ENCODE data around the gene IL2RA.
"Not testable (repeated sequence)": the region's sequence is repeated elsewhere in the genome, so short reads cannot be mapped to it uniquely, and the experiment has no call there.

Gene IL2RA

DNA sequence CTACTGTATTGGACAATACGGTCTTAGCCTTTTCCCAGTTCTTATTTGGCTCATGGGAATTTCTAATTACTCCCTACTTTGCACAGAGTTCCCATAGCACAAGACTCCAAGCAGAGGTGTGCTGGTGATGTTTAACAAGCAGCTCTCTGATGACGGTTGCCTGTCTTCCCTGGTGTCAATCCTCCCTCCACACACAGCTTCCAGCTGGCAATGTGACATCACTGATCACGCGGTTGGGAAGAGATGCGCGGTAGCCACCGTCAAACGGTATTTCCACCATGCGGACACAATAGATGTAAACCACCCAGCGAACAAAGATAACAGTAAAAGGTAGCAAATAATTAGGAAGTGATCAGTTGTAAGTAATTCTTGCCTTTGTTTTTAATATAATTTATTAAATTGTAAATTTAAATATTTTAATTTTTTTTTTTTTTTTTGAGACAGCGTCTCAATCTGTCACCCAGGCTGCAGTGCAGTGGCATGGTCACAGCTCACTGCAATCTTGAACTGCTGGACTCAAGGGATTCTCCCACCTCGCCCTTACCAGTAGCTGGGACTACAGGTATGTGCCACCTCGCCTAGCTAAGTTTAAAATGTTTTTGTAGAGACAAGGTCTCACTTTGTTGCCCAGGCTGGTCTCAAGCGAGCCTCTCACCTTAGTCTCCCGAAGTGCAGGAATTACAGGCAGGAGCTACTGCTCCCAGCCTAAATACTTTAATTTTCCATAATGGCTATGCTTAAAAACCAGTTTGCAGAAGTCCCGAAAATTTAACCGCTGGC, 48.6 kb downstream of the IL2RA start:
- DNase-seq (ENCODE audit: low read depth in 2 of 2): no peak

DNA sequence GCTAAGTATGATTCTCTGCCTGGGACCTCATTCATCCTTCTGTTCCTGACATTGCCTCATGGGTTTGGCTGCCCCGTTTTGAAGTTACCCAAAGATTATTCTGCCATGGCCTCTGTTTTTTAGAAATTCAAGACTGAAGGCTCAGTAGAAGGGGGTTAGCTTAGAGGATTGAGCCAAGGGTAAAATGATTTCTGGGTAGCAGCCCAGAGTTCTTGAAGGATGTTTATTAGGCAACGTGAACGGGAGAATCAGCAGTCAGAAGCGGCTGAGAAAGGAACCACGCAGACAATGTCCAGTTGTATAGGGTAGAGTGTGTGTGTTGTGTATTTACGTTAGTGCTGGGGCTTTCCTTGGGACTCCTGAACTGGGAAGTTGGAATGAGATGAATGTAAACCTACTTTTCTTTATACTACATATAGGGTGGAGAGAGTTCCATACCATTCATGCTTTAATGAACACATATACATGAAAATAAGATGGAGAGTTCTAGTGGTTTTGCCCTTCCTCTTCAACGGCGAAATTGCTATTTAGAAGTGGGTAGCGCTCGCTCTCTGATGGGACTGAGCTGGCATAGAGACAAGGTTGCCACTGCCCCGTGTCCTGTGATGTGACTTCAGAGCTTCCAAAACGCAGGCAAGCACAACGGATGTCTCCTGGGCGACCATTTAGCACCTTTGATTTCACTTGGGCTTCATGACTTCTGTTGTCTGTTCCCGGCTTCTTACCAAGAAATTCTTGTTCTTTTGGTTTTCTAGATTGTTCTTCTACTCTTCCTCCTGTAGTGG, 49.9 kb downstream of the IL2RA start:
- DNase-seq (ENCODE audit: low read depth in 2 of 2): no peak

DNA sequence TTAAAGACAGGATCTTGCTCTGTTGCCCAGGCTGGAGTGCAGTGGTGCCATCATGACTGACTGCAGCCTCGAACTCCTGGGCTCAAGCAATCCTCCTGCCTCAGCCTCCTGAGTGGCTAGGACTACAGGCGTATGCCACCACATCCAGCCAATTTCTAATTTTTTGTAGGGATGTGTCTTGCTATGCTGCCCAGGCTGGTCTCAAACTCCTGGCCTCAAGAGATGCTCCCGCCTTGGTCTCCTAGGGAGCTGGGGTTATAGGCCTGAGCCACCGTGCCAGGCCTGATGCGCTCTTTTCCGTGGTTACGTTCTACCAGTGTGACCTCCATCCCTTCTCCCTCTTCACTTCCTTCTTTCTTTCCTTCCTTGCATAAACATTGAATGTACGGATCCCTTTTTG, 50.6 kb downstream of the IL2RA start:
- no peak for DNase-seq (ENCODE audit: low read depth in 2 of 2)

DNA sequence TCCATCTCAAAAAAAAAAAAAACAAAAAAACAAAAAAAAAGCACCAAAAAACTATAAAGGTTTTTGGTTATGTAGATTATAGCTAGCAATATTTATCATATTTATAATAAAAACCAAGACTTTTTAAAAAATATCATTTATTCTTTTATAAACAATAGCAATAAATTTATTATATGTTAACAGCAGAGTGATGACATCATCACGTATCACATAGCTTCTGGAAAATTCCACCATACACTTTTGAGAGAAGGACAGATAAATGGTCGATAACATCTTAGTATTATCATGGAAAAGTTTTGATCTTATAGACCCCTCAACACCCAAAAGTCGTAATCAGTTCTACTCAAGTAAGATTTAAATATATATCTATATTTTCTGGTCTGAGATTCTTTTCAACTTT, 51.6 kb downstream of the IL2RA start:
- no peak for DNase-seq (ENCODE audit: low read depth in 2 of 2)

DNA sequence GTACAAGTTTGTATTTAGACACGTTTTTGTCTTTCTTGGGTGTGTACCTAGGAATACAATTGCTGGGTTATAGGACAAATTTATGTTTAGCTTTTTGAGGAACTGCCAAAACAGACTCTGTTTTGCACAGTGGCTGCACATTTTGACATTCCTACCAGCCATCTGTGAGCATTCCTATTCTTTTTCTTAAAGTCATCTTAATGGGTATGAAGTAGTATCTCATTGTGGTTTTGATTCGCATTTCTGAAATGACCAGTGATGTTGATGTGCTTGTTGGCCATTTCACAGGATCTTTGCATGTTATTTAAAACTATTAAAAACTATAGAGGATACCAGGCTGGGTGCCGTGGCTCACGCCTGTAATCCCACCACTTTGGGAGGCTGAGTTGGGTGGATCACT, 52.2 kb downstream of the IL2RA start:
- DNase-seq (ENCODE audit: low read depth in 2 of 2): no peak

DNA sequence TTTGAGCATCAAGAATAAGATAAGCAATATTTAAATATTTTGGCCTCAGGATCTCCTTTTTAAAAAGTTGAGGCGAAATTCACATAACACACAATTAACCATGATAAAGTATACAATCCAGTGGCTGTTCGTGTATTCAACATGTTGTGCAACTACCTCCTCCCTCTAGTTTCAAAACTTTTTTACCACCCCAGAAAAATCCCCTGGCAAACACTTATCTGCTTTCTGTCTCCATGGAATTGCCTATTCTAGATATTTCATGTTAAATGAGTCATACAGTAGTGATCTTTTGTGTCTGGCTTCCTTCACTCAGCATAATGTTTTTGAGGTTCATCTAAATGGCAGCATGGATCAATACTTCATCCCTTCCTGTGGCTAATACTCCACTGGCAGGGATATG, 53.0 kb downstream of the IL2RA start:
- peak in 1 of 2 experiments; percentile 10 for DNase-seq (ENCODE audit: low read depth in 2 of 2)

DNA sequence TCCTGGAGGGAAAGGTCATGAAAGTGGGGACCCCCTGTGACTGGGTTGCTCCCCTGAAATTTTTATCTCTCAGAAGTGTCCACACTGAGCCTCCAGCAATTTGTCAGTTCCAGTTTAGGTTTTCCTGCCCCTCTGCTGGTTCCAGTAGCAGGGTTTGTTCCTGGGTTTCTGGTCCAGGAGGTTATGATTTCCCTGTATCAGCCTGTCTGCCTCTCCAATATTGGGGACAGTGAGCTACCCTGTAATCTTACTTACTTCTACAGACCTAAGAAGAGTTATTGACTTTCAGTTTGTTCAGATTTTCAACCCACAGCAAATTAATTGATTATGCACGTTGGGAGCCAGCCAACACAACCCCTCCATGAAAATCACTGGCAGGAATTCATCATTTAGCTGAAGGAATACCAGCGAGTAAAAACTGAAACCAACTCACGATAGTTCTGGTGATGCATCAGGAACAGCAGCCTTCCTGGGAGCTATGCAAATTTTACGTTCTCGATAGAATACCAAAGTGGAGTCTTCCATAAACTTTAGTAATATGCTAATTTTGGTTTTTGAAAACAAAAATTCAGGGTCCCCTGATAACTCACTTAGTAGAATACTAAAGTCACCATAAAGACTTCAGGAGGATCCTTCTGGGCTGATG, 53.5 kb downstream of the IL2RA start:
- DNase-seq (ENCODE audit: low read depth in 2 of 2): no peak

DNA sequence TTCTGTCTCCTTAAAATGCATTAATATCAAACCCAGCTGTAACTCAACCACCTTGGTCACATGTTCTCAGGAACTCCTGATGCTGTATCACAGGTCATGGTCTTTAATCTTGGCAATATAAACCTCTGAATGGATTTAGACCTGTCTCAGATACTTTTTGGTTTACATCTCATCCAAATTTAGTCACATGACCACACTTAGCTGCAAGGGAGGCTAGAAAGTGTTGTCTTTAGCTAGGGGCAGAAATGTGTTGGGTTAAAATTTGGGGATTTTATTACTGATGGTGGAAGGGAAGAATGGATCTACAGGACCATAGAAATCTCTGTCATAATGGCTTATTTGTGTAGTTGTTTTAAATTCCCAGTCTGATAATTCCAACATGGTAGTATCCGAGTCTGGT, 55.2 kb downstream of the IL2RA start:
- DNase-seq (ENCODE audit: low read depth in 2 of 2): no peak

DNA sequence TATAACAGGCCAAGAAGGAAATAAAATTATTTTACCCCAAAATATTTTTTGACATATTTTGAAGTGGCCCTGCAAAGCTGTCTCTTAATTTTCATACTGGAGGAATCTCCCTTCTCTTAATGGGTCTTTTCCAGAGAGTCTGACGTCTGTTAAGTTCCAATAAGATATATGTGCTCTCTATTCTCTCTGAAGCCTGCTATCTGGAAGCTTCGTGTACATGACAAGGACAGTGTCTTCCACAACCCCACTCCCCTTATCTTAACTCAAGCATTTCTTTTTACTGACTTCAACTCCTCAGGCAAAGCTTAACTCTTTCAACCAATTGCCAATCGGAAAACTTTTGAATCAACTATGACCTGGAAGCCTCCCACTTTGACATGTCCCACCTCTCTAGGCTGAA, 55.6 kb downstream of the IL2RA start:
- DNase-seq (ENCODE audit: low read depth in 2 of 2): no peak

DNA sequence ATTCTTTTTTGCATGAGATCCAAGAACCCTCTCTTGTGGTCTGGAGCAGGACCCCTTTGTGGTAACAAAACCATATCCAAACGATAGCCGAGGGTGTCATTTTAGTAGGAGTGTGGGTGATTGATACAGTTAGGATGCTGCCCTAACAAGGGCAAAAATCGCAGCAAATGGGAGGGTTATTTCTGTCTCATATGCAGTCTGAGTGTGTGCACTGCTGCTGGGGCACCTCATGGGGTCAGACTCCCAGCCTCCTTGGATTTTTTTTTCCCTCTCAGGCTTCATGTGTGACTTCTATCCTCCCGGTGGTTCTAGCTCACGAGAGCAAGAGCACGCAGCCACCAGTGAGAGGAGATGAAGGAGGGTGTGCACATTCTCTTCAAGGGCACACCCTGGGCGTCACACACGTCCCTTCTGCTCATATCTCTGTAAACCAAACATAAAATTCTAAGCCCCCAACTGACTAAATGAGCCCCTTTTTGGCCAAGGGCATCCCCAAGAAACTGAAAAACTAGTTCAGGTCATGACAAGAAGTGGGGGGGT, 56.2 kb downstream of the IL2RA start:
- no peak for DNase-seq (ENCODE audit: low read depth in 2 of 2)

DNA sequence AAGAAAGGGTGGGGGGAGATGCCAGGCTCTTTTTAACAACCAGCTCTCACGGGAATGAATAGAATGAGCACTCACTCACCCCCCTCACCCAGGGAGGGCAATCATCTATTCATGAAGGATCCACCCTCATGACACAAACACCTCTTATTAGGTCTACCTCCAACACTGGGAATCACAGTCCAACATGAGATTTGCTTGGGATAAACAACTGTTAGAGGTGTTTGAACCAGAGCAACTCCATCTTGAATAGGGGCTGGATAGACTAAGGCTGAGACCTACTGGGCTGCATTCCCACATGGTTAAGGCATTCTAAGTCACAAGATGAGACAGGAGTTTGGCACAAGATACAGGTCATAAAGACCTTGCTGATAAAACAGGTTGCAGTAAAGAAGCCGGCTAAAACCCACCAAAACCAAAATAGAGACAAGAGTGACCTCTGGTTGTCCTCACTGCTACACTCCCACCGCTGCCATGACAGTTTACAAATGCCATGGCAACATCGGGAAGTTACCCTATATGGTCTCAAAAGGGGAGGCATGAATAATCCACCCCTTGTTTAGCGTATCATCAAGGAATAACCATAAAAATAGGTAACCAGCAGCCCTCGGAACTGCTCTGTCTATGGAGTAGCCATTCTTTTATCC, 56.9 kb downstream of the IL2RA start:
- DNase-seq (ENCODE audit: low read depth in 2 of 2): not testable (repeated sequence)

DNA sequence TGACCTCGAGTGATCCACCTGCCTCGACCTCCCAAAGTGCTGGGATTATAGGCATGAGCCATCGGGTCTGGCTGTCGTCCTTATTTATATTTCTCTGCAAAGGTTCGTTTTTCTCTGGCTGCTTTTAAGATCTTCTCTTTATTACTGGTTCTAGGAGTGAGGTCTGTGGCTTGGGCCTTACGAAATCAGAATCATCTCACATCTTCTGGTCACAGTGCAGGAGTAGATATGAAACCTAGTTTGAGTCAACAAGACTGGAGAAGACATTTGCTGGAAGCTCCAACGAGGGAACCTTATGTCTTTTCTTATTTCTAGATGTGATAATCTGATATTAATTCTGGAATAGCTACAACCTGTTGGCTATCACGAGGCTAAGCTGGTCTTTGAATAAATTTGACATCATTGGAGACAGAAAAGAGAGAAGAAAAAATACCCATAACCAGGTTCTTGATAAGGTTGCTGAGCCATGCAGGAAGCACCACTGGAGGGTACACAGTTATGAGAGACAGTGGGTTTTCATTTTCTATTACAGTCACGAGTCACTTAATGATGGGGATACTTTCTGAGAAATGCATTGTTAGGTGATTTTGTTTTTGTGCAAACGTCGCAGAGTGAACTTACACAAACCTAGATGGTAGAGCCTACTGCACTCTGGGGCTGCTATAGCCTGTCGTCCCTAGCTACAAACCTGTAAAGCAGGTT, 59.2 kb downstream of the IL2RA start:
- DNase-seq (ENCODE audit: low read depth in 2 of 2): no peak

DNA sequence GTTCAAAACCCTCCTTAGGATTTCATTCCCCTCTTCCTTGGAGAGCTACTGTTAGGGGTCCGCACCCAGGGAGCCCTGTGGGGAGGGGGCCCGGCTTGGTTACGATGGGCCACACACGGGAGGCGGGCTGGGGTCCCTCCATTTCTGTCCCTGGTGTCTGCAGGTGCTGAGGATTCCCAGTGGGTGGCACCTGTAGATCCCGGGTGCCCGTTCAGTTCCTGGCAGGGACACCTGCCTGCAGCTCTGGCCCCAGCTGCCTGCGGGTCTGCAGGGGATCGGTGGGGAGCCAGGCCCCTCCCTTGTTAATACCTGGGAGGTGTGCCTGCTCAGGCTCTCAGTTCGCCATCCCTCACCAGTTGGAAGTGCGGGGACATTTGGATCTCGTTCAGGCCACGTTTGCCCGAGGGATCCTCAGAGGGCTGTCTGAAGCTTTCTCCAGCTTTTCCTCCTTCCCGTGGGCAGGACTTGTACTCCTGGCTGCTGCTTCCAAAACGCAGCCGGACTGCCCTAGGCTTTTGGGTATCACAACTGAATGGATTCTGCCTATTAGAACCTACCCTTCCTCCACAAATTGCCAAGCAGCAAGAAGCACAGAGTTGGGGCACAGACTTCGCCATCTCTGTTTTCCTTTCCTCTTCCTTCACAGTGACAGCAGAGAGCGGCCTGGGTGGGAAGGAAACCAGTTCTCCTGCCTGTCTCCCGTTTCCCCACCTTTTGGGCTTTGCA, 62.6 kb downstream of the IL2RA start:
- DNase-seq (ENCODE audit: low read depth in 2 of 2): no peak

DNA sequence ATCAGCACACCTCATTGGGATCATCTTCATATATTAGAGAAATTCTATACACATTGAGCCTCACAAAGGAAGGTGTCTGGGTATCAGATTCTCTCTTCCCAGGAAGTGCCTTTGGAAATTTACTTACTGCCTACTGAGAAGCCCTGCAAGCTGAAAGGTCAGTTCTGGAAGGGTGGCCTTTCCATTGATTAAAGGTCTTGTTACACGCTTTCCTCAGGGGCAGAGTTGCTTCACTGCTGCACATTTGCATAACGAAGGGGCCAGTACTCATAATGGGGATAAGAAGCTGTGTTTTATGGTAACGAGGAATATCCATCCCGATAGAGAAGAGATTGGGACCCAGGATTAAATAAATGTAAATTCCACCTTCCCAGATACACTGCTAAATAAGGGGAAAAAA, 65.5 kb downstream of the IL2RA start:
- DNase-seq (ENCODE audit: low read depth in 2 of 2): no peak

DNA sequence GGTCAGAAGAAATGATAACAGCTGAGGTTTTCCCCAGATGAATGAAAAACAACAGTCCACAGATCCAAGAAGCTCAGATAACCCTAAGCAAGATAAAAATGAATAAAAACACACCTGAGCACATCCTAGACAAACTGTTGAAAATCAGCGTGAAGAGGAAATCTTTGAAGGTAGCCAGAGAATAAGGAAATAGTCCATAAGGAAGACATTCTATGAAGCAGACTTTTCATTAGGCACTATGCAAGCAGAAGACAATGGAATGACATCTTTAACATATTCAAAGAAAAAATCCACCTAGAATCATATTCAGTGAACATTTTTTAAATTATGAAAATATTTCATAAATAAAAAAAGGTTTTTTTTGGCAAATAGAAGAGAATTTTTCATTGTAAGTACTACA, 69.8 kb downstream of the IL2RA start:
- DNase-seq (ENCODE audit: low read depth in 2 of 2): no peak

DNA sequence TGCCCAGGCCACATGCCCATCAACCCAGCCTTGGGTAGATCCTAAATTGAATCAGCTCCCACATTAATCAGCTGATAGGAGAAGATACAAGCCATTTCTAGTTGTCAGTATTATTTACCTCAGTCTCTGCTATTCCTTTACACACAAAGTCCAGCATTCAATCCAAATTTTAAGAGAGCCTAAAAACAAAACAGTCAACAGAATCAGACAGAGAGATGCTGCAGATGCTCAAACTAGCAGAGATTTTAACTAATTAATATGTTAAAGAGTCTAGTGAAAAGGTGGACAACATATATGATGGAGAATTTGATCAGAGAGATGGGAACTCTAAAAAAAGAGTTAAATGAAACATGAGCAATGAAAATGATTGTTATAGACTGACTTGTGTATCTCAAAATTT, 70.5 kb downstream of the IL2RA start:
- DNase-seq (ENCODE audit: low read depth in 2 of 2): no peak

DNA sequence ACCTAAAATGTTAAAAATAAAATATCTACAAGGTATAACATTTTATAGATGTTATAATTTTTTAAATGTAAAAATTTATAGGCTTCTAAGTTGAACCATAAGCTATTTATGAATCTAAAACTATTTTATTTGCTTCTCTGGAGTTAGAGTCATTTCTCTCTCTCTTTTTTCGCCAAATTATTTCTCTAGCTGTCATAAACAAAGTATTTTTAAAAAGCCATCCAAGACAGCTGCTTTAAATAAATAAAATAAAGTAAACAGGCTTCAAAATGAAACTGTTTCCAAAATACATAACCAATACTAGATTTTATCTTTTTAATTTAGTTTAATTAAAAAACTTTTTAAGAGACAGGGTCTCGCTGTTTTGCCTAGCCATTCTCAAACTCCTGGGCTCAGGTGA, 72.4 kb downstream of the IL2RA start:
- no peak for DNase-seq (ENCODE audit: low read depth in 2 of 2)

DNA sequence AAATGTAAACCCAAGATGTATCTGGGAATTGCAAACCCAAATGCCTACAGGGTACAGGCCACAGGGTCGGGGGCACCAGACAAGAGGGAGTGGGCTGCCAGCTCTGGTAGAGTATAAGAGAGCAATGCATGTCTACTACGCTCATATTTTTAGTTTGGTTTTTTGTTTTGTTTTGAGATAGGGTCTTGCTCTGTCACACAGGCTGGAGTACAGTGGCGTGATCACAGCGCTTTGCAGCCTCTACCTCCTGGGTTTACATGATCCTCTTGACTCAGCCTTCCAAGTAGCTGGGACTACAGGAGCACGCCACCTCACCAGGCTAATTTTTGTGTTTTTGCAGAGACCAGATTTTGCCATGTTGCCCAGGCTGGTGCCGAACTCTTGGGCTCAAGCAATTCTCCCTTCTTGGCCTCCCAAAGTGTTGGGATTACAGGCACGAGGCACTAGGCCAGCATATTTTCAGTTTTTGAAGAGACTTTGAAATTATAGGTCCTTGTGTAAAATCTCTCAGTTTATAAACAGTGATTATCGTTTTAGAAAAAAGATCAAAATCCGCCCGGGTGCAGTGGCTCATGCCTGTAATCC, 73.7 kb downstream of the IL2RA start:
- no peak for DNase-seq (ENCODE audit: low read depth in 2 of 2)

DNA sequence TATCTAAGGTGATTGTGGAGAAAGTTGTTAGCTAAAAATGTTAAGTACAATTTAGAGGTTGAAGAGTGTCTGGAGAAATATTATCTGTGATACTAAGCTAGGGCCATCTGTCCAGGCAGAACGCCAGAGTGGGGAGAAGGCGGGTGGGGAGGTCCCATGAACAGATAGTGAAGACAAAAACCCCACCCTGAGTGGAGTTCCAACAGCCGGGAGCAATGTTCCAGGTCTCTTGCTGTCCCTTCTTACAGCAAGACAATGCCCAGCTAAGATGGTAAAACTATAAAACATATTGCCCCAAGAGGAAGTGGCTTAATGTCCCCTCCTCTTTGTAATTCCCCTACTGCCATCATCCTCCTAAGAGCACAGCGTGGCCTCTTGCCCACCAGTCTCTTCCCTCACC, 74.4 kb downstream of the IL2RA start:
- no peak for DNase-seq (ENCODE audit: low read depth in 2 of 2)

DNA sequence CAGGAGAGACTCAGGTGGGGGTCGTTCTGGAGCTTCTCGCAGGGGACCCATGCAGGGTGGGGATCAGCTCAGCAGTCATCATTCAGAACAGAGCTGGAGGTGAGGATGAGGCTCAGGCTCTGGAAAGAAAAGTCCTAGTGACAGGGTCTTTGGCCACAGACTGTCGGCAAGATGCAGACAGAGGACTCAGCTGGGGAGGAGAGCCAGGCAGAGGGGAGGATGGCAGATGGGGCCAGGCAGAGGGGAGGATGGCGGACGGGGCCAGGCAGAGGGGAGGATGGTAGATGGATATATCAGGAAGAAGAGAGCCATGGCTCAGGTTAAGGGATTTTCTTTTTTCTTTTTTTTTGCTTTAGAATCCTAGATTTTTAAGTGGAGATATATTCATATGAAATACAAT, 77.1 kb downstream of the IL2RA start:
- no peak for DNase-seq (ENCODE audit: low read depth in 2 of 2)
